HL-60 (cell line): ENCODE measurements around the gene ACTA1.

ENCODE experiments used
- CTCF ChIP-seq: IDR thresholded peaks from one replicate; pipeline ENCODE4 v1.5.1; 2011; ENCODE audit warnings: low read length, control low read depth, inconsistent platforms; ENCODE audit not compliant: insufficient read depth
- GABPA ChIP-seq: IDR thresholded peaks from 2 replicates; pipeline ENCODE4 v1.6.1; 2012; ENCODE audit warnings: low read depth

- TF ChIP-seq CTCF: no peak
- no peak for TF ChIP-seq GABPA
Measured at GRCh38 chr1:229459815-229460214, 25.9 kb upstream of the ACTA1 start.
